ENCODE results near the gene GMPPA. TPM values are rescaled to one million over a fixed set of nuclear protein-coding genes. Genes with fewer than 3 reads are reported as not detected.

The GMPPA gene
- total and polyA plus RNA-seq, 9 of the 15 experiments (the other 6 are each of a cell fraction or from before 2014, with no cell fraction given) = 7.0 to 101 (median 66.7) TPM

DNA sequence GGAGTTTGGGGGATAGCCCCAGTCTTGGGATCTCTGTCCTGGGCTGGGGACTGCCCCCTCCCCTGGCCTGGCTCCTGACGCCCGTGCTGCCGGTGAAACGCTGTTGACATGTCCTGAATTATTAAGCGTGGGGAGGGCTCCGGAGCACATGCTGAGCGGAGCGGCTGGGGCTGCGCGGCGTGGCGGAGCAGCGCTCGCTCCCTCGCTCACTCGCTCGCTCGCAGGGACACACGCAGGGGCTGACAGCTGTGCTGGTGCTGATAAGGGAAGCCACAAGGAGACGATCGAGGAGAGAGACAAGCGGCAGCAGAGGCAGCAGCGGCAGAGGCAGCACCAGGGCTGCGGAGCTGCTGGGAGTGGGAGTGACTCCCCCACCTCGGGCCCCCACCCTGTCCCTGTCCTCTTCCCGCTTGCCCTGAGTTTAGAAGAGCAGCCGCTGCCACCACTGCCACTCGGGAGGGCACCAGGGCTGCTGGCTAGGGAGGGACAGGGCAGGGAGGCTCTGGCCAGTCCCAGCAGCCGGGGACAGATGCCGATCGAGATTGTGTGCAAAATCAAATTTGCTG is 15.6 kb downstream of the GMPPA start, which contains the start of gene ASIC4 (continued):
- TF ChIP-seq, protein P1, sequence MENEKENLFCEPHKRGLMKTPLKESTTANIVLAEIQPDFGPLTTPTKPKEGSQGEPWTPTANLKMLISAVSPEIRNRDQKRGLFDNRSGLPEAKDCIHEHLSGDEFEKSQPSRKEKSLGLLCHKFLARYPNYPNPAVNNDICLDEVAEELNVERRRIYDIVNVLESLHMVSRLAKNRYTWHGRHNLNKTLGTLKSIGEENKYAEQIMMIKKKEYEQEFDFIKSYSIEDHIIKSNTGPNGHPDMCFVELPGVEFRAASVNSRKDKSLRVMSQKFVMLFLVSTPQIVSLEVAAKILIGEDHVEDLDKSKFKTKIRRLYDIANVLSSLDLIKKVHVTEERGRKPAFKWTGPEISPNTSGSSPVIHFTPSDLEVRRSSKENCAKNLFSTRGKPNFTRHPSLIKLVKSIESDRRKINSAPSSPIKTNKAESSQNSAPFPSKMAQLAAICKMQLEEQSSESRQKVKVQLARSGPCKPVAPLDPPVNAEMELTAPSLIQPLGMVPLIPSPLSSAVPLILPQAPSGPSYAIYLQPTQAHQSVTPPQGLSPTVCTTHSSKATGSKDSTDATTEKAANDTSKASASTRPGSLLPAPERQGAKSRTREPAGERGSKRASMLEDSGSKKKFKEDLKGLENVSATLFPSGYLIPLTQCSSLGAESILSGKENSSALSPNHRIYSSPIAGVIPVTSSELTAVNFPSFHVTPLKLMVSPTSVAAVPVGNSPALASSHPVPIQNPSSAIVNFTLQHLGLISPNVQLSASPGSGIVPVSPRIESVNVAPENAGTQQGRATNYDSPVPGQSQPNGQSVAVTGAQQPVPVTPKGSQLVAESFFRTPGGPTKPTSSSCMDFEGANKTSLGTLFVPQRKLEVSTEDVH (IDR thresholded peaks at IDR 0.05; ENCODE audit: low read depth, partially characterized antibody) = no peak
- TF ChIP-seq ZNF316 (IDR thresholded peaks at IDR 0.05) (peak; percentile 11; the same call in 1 of the 2 replicates), STAT5A (IDR thresholded peaks at IDR 0.05; ENCODE audit: borderline replicate concordance, low read length) (peak; percentile 79), ZZZ3 (IDR thresholded peaks at IDR 0.05) (no peak), EP300 (IDR thresholded peaks at IDR 0.05; ENCODE audit: low read length) (peak; percentile 88), TEAD1 (CRISPR knock-in tag; IDR thresholded peaks at IDR 0.05) (peak; percentile 41 to 64; a peak in 2 of 4 replicates), HCFC1 (IDR thresholded peaks at IDR 0.05; ENCODE audit: low read depth, low read length) (no peak), TRIM24 (IDR thresholded peaks at IDR 0.05) (peak; percentile 67 to 82; a peak in 3 of 4 replicates)
- TF ChIP-seq, protein P2, sequence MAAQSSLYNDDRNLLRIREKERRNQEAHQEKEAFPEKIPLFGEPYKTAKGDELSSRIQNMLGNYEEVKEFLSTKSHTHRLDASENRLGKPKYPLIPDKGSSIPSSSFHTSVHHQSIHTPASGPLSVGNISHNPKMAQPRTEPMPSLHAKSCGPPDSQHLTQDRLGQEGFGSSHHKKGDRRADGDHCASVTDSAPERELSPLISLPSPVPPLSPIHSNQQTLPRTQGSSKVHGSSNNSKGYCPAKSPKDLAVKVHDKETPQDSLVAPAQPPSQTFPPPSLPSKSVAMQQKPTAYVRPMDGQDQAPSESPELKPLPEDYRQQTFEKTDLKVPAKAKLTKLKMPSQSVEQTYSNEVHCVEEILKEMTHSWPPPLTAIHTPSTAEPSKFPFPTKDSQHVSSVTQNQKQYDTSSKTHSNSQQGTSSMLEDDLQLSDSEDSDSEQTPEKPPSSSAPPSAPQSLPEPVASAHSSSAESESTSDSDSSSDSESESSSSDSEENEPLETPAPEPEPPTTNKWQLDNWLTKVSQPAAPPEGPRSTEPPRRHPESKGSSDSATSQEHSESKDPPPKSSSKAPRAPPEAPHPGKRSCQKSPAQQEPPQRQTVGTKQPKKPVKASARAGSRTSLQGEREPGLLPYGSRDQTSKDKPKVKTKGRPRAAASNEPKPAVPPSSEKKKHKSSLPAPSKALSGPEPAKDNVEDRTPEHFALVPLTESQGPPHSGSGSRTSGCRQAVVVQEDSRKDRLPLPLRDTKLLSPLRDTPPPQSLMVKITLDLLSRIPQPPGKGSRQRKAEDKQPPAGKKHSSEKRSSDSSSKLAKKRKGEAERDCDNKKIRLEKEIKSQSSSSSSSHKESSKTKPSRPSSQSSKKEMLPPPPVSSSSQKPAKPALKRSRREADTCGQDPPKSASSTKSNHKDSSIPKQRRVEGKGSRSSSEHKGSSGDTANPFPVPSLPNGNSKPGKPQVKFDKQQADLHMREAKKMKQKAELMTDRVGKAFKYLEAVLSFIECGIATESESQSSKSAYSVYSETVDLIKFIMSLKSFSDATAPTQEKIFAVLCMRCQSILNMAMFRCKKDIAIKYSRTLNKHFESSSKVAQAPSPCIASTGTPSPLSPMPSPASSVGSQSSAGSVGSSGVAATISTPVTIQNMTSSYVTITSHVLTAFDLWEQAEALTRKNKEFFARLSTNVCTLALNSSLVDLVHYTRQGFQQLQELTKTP (IDR thresholded peaks at IDR 0.05; ENCODE audit: low read depth in 1 of 2, partially characterized antibody in 2 of 2) = peak in 1 of 2 experiments; percentile 19
- TF ChIP-seq, protein P3, sequence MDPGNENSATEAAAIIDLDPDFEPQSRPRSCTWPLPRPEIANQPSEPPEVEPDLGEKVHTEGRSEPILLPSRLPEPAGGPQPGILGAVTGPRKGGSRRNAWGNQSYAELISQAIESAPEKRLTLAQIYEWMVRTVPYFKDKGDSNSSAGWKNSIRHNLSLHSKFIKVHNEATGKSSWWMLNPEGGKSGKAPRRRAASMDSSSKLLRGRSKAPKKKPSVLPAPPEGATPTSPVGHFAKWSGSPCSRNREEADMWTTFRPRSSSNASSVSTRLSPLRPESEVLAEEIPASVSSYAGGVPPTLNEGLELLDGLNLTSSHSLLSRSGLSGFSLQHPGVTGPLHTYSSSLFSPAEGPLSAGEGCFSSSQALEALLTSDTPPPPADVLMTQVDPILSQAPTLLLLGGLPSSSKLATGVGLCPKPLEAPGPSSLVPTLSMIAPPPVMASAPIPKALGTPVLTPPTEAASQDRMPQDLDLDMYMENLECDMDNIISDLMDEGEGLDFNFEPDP (CRISPR knock-in tag; IDR thresholded peaks at IDR 0.05) = no peak
- TF ChIP-seq, protein P4, sequence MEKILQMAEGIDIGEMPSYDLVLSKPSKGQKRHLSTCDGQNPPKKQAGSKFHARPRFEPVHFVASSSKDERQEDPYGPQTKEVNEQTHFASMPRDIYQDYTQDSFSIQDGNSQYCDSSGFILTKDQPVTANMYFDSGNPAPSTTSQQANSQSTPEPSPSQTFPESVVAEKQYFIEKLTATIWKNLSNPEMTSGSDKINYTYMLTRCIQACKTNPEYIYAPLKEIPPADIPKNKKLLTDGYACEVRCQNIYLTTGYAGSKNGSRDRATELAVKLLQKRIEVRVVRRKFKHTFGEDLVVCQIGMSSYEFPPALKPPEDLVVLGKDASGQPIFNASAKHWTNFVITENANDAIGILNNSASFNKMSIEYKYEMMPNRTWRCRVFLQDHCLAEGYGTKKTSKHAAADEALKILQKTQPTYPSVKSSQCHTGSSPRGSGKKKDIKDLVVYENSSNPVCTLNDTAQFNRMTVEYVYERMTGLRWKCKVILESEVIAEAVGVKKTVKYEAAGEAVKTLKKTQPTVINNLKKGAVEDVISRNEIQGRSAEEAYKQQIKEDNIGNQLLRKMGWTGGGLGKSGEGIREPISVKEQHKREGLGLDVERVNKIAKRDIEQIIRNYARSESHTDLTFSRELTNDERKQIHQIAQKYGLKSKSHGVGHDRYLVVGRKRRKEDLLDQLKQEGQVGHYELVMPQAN (IDR thresholded peaks at IDR 0.05; ENCODE audit: borderline replicate concordance) = peak; percentile 51; the same call in 1 of the 2 replicates
- TF ChIP-seq, protein P5, sequence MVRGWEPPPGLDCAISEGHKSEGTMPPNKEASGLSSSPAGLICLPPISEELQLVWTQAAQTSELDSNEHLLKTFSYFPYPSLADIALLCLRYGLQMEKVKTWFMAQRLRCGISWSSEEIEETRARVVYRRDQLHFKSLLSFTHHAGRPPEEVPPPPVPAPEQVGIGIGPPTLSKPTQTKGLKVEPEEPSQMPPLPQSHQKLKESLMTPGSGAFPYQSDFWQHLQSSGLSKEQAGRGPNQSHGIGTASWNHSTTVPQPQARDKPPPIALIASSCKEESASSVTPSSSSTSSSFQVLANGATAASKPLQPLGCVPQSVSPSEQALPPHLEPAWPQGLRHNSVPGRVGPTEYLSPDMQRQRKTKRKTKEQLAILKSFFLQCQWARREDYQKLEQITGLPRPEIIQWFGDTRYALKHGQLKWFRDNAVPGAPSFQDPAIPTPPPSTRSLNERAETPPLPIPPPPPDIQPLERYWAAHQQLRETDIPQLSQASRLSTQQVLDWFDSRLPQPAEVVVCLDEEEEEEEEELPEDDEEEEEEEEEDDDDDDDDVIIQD (CRISPR knock-in tag; IDR thresholded peaks at IDR 0.05) = no peak

Measured in K562 (cell line).